Natural killer cell (primary cell): ENCODE results near the gene FKBP1B. TPM values are rescaled to one million over a fixed set of nuclear protein-coding genes. Genes with fewer than 3 reads are reported as not detected.

Experiments
- ATAC-seq, 3 donors: fragments of 150-1000 bp in 2 of 3; fragments of 200-7000 bp in 1 of 3; cut with Tn5 transposase; 1 replicate in 1 of 3; 2 replicates in 2 of 3; pipeline ENCODE4 v1.10.0; 2021; ENCODE audit warnings: mild to moderate bottlenecking in 2 of 3, moderate library complexity in 2 of 3
- DNase-seq, 2 donors: peaks; one replicate each; pipeline versions ENCODE4 v3.0.0 to v3.0.0-alpha.2; 2013 to 2021; ENCODE audit warnings: mixed read lengths in 1 of 2
- H3K27ac ChIP-seq: one replicate; pipeline ENCODE4 v1.5.1; 2013; ENCODE audit warnings: mild to moderate bottlenecking, low read length
- H3K27me3 ChIP-seq: one replicate; pipeline ENCODE4 v1.6.1; 2013; ENCODE audit warnings: low read length; ENCODE audit not compliant: control insufficient read depth, insufficient read depth
- H3K36me3 ChIP-seq: one replicate; pipeline ENCODE4 v1.6.1; 2013; ENCODE audit warnings: low read length; ENCODE audit not compliant: control insufficient read depth, insufficient read depth
- H3K4me1 ChIP-seq: one replicate; pipeline ENCODE4 v1.6.1; 2013; ENCODE audit warnings: low read length; ENCODE audit not compliant: control insufficient read depth, insufficient read depth
- H3K4me3 ChIP-seq: one replicate; pipeline ENCODE4 v1.5.1; 2013; ENCODE audit warnings: low read length
- H3K9me3 ChIP-seq: one replicate; pipeline ENCODE4 v1.6.1; 2013; ENCODE audit warnings: low read length; ENCODE audit not compliant: control insufficient read depth, insufficient read depth
- H3K27ac Mint-ChIP-seq, 2 donors: one replicate each; pipeline ENCODE4 v1.8.0; 2022; ENCODE audit warnings: mild to moderate bottlenecking in 2 of 2, mixed read lengths in 2 of 2, moderate library complexity in 1 of 2
- H3K27me3 Mint-ChIP-seq, 2 donors: one replicate each; pipeline ENCODE4 v1.8.0; 2022; ENCODE audit warnings: low read depth in 2 of 2, mixed read lengths in 2 of 2
- H3K36me3 Mint-ChIP-seq: one replicate; pipeline ENCODE4 v1.8.0; 2022; ENCODE audit warnings: mixed read lengths
- H3K4me1 Mint-ChIP-seq, 2 donors: one replicate each; pipeline ENCODE4 v1.8.0; 2022; ENCODE audit warnings: mixed read lengths in 2 of 2
- H3K4me3 Mint-ChIP-seq: one replicate; pipeline ENCODE4 v1.8.0; 2022; ENCODE audit warnings: mild to moderate bottlenecking, moderate library complexity, mixed read lengths
- H3K9me3 Mint-ChIP-seq, 2 donors: one replicate each; pipeline ENCODE4 v1.8.0; 2022; ENCODE audit warnings: mixed read lengths in 2 of 2
- WGBS: methylation state at CpG from one replicate; pipeline ENCODE4 v1.1.7; 2013; ENCODE audit warnings: missing lambda C conversion rate; ENCODE audit not compliant: insufficient coverage; 5-methylcytosine and 5-hydroxymethylcytosine counted together
- intact Hi-C: fragments of 100-400 bp; cut with micrococcal nuclease; formaldehyde crosslinking; loops from one replicate; pipeline ENCODE4 v1.14.2; 2022
- total RNA-seq, 4 donors: library from RNA; stranded (reverse); fragments of 120-200 nt in 1 of 4; gene quantifications; one replicate each; pipeline versions ENCODE4 v1.2.3 to v1.2.4, GENCODE V29; 2013 to 2022
- TF ChIP-seq, protein P1 (sequence below): fragments of 200-600 bp; IDR thresholded peaks from one replicate; pipeline ENCODE4 v1.8.0; 2022; ENCODE audit warnings: antibody characterized with exemption

FKBP1B gene
- total RNA-seq, 3 donors from 2014 or later (not counting 1 experiment from before 2014, with no cell fraction given): 1.5 to 3.4 (median 3.3) TPM

- Mint-ChIP-seq H3K4me3 (peak overlapping the region; percentile 99), H3K9me3 (no peaks in the 10 kb centered on the region), H3K27ac (peak overlapping the region in 1 of 2 donors; percentile 94), H3K36me3 (no peaks in the 10 kb centered on the region), H3K4me1 (peaks cover 24 to 28% of the 10 kb centered on the region in 2 donors), H3K27me3 (no peaks in the 10 kb centered on the region)
- Histone ChIP-seq H3K36me3 (no peaks in the 10 kb centered on the region), H3K27me3 (no peaks in the 10 kb centered on the region), H3K4me1 (peaks cover 20% of the 10 kb centered on the region), H3K4me3 (no peak overlapping the region), H3K9me3 (no peaks in the 10 kb centered on the region), H3K27ac (no peak overlapping the region)
- ATAC-seq: no peak
- no peak for DNase-seq
- 94% methylated on average over 9 of the region's 11 CpGs for WGBS
- intact Hi-C loops: no loop called here
- TF ChIP-seq, protein P1, sequence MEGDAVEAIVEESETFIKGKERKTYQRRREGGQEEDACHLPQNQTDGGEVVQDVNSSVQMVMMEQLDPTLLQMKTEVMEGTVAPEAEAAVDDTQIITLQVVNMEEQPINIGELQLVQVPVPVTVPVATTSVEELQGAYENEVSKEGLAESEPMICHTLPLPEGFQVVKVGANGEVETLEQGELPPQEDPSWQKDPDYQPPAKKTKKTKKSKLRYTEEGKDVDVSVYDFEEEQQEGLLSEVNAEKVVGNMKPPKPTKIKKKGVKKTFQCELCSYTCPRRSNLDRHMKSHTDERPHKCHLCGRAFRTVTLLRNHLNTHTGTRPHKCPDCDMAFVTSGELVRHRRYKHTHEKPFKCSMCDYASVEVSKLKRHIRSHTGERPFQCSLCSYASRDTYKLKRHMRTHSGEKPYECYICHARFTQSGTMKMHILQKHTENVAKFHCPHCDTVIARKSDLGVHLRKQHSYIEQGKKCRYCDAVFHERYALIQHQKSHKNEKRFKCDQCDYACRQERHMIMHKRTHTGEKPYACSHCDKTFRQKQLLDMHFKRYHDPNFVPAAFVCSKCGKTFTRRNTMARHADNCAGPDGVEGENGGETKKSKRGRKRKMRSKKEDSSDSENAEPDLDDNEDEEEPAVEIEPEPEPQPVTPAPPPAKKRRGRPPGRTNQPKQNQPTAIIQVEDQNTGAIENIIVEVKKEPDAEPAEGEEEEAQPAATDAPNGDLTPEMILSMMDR: no peak
Measured at GRCh38 chr2:24045511-24046508, 3.7 kb upstream of the FKBP1B start.

DNA sequence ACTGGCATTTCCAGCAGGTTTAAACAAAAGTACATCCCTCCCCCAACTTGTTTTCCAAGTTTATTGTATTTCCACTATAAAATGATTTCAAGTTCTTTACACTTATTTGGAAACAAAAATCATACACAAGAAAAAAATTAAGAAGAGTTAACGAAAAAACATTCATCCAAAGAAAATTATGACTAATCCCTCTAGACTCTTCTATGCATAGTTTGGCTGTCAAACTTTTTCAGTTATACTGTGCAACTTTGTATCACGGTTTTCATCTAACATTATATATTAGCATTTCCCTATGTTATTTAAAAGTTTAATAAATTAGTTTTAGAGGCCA, 3.0 kb upstream of the FKBP1B start:
- DNase-seq: no peak
- peaks cover 24 to 28% of the 10 kb centered on the region in 2 donors for H3K4me1 Mint-ChIP-seq
- no CpG with 5 or more reads among the region's 2 CpGs for WGBS

GRCh38 chr2:24046930-24047702, 2.4 kb upstream of the FKBP1B start, which contains the start of gene WDCP:
Gene WDCP (minus strand): TSS chr2:24047391. CDS start chr2:24039494, 7,897 bp downstream.
- intact Hi-C loops: loop anchor here (1.0 kb wide), 3 partner anchors 29 to 120 kb away; partner anchors contain the start of genes ATAD2B, SF3B6 and UBXN2A
- ATAC-seq (peak; percentile 97 to 100 (median 99)), DNase-seq (peak; percentile 88 to 97)
- TF ChIP-seq, protein P1: no peak
- H3K4me3 Mint-ChIP-seq: peak within 1 kb of the TSS; percentile 99
- Histone ChIP-seq H3K4me3 (peak within 1 kb of the TSS; percentile 74), H3K27me3 (no peaks in the 10 kb centered on the region), H3K4me1 (peaks cover 20% of the 10 kb centered on the region), H3K27ac (peak within 1 kb of the TSS; percentile 36), H3K36me3 (no peaks in the 10 kb centered on the region), H3K9me3 (no peaks in the 10 kb centered on the region)
- peak within 1 kb of the TSS; percentile 93 to 94 for H3K27ac Mint-ChIP-seq
- H3K36me3 Mint-ChIP-seq: no peaks in the 10 kb centered on the region
- H3K4me1 Mint-ChIP-seq: peaks cover 24 to 28% of the 10 kb centered on the region in 2 donors
- under 1% methylated on average over 38 of the region's 38 CpGs for WGBS
- H3K9me3 Mint-ChIP-seq: no peaks in the 10 kb centered on the region
- no peaks in the 10 kb centered on the region for H3K27me3 Mint-ChIP-seq

More for the DNA sequence above, 3.0 kb upstream of the FKBP1B start:
- Histone ChIP-seq H3K36me3 (no peaks in the 10 kb centered on the region), H3K4me1 (peaks cover 20% of the 10 kb centered on the region), H3K27ac (no peak overlapping the region), H3K27me3 (no peaks in the 10 kb centered on the region), H3K4me3 (peak overlapping the region; percentile 74), H3K9me3 (no peaks in the 10 kb centered on the region)
- no peaks in the 10 kb centered on the region for H3K36me3 Mint-ChIP-seq
- intact Hi-C loops: no loop called here
- no peak for ATAC-seq
- TF ChIP-seq, protein P1: no peak
- H3K4me3 Mint-ChIP-seq: peak overlapping the region; percentile 99
- H3K9me3 Mint-ChIP-seq: no peaks in the 10 kb centered on the region
- H3K27me3 Mint-ChIP-seq: no peaks in the 10 kb centered on the region
- peak overlapping the region; percentile 93 to 94 for H3K27ac Mint-ChIP-seq
